Upper lobe of left lung (tissue), 4 donors: ENCODE data around the gene LITAFD.

Experiments
- CTCF ChIP-seq, 6 experiments: fragments of 450-650 bp in 4 of 6; fragments of 200-600 bp in 2 of 6; sonication (generic) in 2 of 6; IDR thresholded peaks; one replicate each; pipeline ENCODE4 v1.5.1; 2016 to 2019; ENCODE audit warnings: antibody characterized with exemption in 6 of 6
- POLR2A ChIP-seq, 4 donors: fragments of 450-650 bp; IDR thresholded peaks; one replicate each; pipeline ENCODE4 v1.5.1; 2016 to 2017; ENCODE audit warnings: antibody characterized with exemption in 4 of 4, mild to moderate bottlenecking in 2 of 4

GRCh38 chr16:8903004-8903403 lies 20.9 kb downstream of the LITAFD start:
- TF ChIP-seq CTCF (IDR thresholded peaks at IDR 0.05), result no peak
- no peak for TF ChIP-seq POLR2A (IDR thresholded peaks at IDR 0.05)
